HepG2 (cell line): ENCODE measurements around the gene DDAH1. TPM values are rescaled to one million over a fixed set of nuclear protein-coding genes. Genes with fewer than 3 reads are reported as not detected.
A peak's percentile ranks its signal among the peaks of the same experiment; 100 is the strongest.

Experiments used
- FIP1L1 ChIP-seq: fragments of 200-400 bp; formaldehyde crosslinking; IDR thresholded peaks from 2 replicates; pipeline ENCODE4 v1.6.1; 2018; ENCODE audit warnings: low read depth, mild to moderate bottlenecking, low read length, moderate library complexity, borderline replicate concordance; ENCODE audit not compliant: insufficient read depth
- PAF1 ChIP-seq: IDR thresholded peaks from 2 replicates; pipeline ENCODE4 v1.6.1; 2016; ENCODE audit warnings: missing genetic modification reagents, missing compliant biosample characterization
- POLR2AphosphoS5 ChIP-seq: IDR thresholded peaks from 2 replicates; pipeline ENCODE4 v1.6.1; 2012; ENCODE audit warnings: low read depth, low read length
- RAD51 ChIP-seq: fragments of 450-650 bp; IDR thresholded peaks from 2 replicates; pipeline ENCODE4 v1.6.1; 2016; ENCODE audit warnings: borderline replicate concordance
- RFX1 ChIP-seq: fragments of 450-650 bp; IDR thresholded peaks from 2 replicates; pipeline ENCODE4 v1.6.1; 2017
- U2AF1 ChIP-seq: fragments of 200-400 bp; formaldehyde crosslinking; optimal IDR thresholded peaks from 2 replicates; pipeline ENCODE3; 2017; ENCODE audit warnings: mild to moderate bottlenecking, low read depth, low read length
- U2AF2 ChIP-seq: fragments of 200-400 bp; formaldehyde crosslinking; IDR thresholded peaks from 2 replicates; pipeline ENCODE4 v1.6.1; 2017; ENCODE audit warnings: low read depth, mild to moderate bottlenecking, low read length
- ZNF546 ChIP-seq: sonication (generic); formaldehyde crosslinking; conservative IDR thresholded peaks from 2 replicates; pipeline ENCODE4 v1.8.1; 2023; ENCODE audit warnings: mild to moderate bottlenecking, missing genetic modification reagents
- ZNF747 ChIP-seq: sonication (generic); formaldehyde crosslinking; IDR thresholded peaks from 2 replicates; pipeline ENCODE4 v1.8.1; 2023; ENCODE audit warnings: missing genetic modification reagents, mild to moderate bottlenecking, borderline replicate concordance
- ZNF780A ChIP-seq: sonication (generic); formaldehyde crosslinking; IDR thresholded peaks from 2 replicates; pipeline ENCODE4 v1.8.0; 2022; ENCODE audit warnings: mild to moderate bottlenecking, missing genetic modification reagents, moderate library complexity
- polyA plus RNA-seq, 8 experiments: library from polyadenylated mRNA; depleted of rRNA in 3 of 8; stranded (reverse) in 7 of 8; unstranded in 1 of 8; fragments of >200 nt; fragmentation: Illumina TruSeq in 4 of 8; extraction: Trizol in 4 of 8; gene quantifications; 2 replicates each; pipeline versions ENCODE4 v1.2.1 to v1.2.3, GENCODE V29; 2011 to 2016; ENCODE audit warnings: low read depth in 4 of 8, missing spikeins in 1 of 8, mixed read lengths in 1 of 8; ENCODE audit not compliant: insufficient read depth in 1 of 8
- total RNA-seq, 5 experiments: library from RNA; depleted of rRNA; stranded (reverse); fragments of >200 nt; fragmentation: Illumina TruSeq; extraction: Trizol; gene quantifications; 2 replicates each; pipeline ENCODE4 v1.2.3, GENCODE V29; 2016; ENCODE audit warnings: low read depth in 1 of 5
- TF ChIP-seq, protein P1 (sequence below): sonication (generic); formaldehyde crosslinking; IDR thresholded peaks from 2 replicates; pipeline ENCODE4 v1.5.1; 2020; ENCODE audit warnings: mild to moderate bottlenecking, missing genetic modification reagents, moderate library complexity
- TF ChIP-seq, protein P2 (sequence below): sonication (generic); formaldehyde crosslinking; IDR thresholded peaks from 2 replicates; pipeline ENCODE4 v1.4.0; 2020; ENCODE audit warnings: mild to moderate bottlenecking, missing genetic modification reagents
- TF ChIP-seq, protein P3 (sequence below): sonication (generic); formaldehyde crosslinking; IDR thresholded peaks from 2 replicates; pipeline ENCODE4 v1.5.0; 2020; ENCODE audit warnings: mild to moderate bottlenecking, missing genetic modification reagents, borderline replicate concordance
- TF ChIP-seq, protein P4 (sequence below): sonication (generic); formaldehyde crosslinking; IDR thresholded peaks from 2 replicates; pipeline ENCODE4 v1.9.0; 2021; ENCODE audit warnings: missing genetic modification reagents, mild to moderate bottlenecking, borderline replicate concordance
- TF ChIP-seq, protein P5 (sequence below): IDR thresholded peaks from 2 replicates; pipeline ENCODE4 v1.6.1; 2016; ENCODE audit warnings: mild to moderate bottlenecking, missing biosample characterization, missing genetic modification reagents
- TF ChIP-seq, protein P6 (sequence below): sonication (generic); formaldehyde crosslinking; IDR thresholded peaks from 2 replicates; pipeline ENCODE4 v1.4.0; 2020; ENCODE audit warnings: missing genetic modification reagents
- TF ChIP-seq, protein P7 (sequence below): IDR thresholded peaks from 2 replicates; pipeline ENCODE4 v1.6.1; 2016; ENCODE audit warnings: low read depth

DDAH1 gene
- total and polyA plus RNA-seq, 2 of the 13 experiments (the other 11 are each of a cell fraction or from before 2014, with no cell fraction given), result 39.7 to 64.4 TPM

DNA sequence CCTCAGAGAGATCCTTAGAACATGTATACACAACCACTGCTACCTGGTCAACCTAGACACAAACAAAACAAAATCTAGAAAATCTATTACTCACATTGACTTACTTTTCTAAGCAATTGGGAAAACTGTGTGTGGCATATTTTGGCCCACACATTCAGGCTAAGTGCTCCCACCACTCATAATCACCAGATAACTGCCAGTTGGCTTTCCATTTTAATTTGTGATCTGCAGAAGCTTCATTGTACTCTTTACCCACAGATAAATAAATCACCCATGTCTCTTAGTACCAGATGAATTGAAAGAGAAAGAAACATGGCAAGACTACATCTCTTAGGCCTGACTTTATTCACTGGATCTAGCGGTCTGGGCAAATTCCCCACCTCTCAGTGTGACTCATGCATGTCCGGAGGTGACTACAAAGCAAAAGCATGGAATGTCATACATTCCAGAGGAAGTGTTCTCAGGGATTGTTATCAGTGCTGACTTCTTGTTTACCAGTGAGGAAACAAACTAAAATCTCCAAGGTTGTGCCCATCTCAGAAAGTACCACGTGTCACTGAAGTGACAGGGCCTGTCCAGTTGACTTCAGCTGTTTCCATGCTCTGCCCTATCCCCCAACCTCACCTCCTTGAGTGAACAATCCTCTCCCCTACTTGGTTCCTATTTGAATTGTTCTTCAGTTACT is 136.1 kb downstream of the DDAH1 start (continued):
- TF ChIP-seq, protein P1, sequence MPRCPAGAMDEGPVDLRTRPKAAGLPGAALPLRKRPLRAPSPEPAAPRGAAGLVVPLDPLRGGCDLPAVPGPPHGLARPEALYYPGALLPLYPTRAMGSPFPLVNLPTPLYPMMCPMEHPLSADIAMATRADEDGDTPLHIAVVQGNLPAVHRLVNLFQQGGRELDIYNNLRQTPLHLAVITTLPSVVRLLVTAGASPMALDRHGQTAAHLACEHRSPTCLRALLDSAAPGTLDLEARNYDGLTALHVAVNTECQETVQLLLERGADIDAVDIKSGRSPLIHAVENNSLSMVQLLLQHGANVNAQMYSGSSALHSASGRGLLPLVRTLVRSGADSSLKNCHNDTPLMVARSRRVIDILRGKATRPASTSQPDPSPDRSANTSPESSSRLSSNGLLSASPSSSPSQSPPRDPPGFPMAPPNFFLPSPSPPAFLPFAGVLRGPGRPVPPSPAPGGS (CRISPR knock-in tag), result no peak
- TF ChIP-seq ZNF780A (no peak), ZNF747 (CRISPR knock-in tag) (0 out of 2 replicates have a peak, but pooled peaks have one; percentile 51), U2AF1 (no peak), U2AF2 (no peak), POLR2AphosphoS5 (no peak), FIP1L1 (no peak), PAF1 (CRISPR knock-in tag) (no peak), ZNF546 (CRISPR knock-in tag) (no peak), RAD51 (no peak; the same call in 1 of the 2 replicates), RFX1 (no peak)
- TF ChIP-seq, protein P2, sequence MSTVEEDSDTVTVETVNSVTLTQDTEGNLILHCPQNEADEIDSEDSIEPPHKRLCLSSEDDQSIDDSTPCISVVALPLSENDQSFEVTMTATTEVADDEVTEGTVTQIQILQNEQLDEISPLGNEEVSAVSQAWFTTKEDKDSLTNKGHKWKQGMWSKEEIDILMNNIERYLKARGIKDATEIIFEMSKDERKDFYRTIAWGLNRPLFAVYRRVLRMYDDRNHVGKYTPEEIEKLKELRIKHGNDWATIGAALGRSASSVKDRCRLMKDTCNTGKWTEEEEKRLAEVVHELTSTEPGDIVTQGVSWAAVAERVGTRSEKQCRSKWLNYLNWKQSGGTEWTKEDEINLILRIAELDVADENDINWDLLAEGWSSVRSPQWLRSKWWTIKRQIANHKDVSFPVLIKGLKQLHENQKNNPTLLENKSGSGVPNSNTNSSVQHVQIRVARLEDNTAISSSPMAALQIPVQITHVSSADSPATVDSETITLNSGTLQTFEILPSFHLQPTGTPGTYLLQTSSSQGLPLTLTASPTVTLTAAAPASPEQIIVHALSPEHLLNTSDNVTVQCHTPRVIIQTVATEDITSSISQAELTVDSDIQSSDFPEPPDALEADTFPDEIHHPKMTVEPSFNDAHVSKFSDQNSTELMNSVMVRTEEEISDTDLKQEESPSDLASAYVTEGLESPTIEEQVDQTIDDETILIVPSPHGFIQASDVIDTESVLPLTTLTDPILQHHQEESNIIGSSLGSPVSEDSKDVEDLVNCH (CRISPR knock-in tag), result no peak
- TF ChIP-seq, protein P3, sequence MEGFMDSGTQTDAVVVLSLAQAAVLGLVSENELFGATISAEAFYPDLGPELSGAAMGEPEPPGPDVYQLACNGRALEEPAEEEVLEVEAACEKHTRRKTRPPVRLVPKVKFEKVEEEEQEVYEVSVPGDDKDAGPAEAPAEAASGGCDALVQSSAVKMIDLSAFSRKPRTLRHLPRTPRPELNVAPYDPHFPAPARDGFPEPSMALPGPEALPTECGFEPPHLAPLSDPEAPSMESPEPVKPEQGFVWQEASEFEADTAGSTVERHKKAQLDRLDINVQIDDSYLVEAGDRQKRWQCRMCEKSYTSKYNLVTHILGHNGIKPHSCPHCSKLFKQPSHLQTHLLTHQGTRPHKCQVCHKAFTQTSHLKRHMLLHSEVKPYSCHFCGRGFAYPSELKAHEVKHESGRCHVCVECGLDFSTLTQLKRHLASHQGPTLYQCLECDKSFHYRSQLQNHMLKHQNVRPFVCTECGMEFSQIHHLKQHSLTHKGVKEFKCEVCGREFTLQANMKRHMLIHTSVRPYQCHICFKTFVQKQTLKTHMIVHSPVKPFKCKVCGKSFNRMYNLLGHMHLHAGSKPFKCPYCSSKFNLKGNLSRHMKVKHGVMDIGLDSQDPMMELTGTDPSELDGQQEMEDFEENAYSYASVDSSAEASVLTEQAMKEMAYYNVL (CRISPR knock-in tag), result peak; percentile 63; the same call in 1 of the 2 replicates
- TF ChIP-seq, protein P4, sequence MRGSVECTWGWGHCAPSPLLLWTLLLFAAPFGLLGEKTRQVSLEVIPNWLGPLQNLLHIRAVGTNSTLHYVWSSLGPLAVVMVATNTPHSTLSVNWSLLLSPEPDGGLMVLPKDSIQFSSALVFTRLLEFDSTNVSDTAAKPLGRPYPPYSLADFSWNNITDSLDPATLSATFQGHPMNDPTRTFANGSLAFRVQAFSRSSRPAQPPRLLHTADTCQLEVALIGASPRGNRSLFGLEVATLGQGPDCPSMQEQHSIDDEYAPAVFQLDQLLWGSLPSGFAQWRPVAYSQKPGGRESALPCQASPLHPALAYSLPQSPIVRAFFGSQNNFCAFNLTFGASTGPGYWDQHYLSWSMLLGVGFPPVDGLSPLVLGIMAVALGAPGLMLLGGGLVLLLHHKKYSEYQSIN (CRISPR knock-in tag), result no peak
- TF ChIP-seq, protein P5, sequence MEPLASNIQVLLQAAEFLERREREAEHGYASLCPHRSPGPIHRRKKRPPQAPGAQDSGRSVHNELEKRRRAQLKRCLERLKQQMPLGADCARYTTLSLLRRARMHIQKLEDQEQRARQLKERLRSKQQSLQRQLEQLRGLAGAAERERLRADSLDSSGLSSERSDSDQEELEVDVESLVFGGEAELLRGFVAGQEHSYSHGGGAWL (CRISPR knock-in tag), result peak; percentile 47; the same call in 1 of the 2 replicates
- TF ChIP-seq, protein P6, sequence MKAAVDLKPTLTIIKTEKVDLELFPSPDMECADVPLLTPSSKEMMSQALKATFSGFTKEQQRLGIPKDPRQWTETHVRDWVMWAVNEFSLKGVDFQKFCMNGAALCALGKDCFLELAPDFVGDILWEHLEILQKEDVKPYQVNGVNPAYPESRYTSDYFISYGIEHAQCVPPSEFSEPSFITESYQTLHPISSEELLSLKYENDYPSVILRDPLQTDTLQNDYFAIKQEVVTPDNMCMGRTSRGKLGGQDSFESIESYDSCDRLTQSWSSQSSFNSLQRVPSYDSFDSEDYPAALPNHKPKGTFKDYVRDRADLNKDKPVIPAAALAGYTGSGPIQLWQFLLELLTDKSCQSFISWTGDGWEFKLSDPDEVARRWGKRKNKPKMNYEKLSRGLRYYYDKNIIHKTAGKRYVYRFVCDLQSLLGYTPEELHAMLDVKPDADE (CRISPR knock-in tag), result no peak
- TF ChIP-seq, protein P7, sequence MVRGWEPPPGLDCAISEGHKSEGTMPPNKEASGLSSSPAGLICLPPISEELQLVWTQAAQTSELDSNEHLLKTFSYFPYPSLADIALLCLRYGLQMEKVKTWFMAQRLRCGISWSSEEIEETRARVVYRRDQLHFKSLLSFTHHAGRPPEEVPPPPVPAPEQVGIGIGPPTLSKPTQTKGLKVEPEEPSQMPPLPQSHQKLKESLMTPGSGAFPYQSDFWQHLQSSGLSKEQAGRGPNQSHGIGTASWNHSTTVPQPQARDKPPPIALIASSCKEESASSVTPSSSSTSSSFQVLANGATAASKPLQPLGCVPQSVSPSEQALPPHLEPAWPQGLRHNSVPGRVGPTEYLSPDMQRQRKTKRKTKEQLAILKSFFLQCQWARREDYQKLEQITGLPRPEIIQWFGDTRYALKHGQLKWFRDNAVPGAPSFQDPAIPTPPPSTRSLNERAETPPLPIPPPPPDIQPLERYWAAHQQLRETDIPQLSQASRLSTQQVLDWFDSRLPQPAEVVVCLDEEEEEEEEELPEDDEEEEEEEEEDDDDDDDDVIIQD (CRISPR knock-in tag), result peak; percentile 97
